SW 1271 (cell line): Measurements from ENCODE around the gene TLK1.

Source experiments
- DNase-seq, 2 experiments: peaks; one replicate each; lab custom pipeline; 2025; lab: John Stamatoyannopoulos, UW

The TLK1 gene

DNA sequence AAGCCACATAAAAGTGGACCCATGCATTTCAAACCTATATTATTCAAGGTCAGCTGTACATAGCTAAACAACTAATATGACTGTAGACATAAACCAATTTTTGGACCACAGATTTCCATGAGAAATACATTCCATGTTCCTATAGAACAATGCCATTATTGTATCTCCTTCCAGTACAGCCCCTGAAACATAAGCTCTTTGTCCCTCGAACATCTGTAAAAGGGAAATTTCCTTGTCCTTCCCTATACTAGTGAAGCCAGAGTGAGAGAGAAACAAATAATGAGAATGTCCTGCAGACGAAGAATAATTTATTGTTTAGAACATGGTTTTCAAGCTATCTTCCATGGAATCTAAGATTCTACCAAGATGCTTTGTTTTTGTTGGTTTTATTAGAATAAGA, 156.3 kb downstream of the TLK1 start:
- no peak for DNase-seq

DNA sequence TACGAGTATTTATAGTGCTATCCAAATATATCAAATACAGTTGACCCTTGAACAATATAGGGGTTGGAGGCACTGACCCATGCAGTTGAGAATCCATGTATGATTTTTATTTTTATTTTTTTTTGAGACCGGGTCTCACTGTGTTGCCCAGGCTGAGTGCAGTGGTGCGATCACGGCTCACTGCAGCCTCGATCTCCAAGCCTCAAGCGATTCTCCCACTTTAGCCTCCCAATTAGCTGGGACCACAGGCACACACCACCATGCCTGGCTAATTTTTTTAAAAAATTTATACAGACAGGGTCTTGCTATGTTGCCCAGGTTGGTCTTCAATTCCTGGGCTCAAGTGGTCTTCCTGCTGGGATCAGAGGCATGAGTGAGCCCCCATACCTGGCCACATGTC, 161.0 kb downstream of the TLK1 start:
- no peak for DNase-seq

DNA sequence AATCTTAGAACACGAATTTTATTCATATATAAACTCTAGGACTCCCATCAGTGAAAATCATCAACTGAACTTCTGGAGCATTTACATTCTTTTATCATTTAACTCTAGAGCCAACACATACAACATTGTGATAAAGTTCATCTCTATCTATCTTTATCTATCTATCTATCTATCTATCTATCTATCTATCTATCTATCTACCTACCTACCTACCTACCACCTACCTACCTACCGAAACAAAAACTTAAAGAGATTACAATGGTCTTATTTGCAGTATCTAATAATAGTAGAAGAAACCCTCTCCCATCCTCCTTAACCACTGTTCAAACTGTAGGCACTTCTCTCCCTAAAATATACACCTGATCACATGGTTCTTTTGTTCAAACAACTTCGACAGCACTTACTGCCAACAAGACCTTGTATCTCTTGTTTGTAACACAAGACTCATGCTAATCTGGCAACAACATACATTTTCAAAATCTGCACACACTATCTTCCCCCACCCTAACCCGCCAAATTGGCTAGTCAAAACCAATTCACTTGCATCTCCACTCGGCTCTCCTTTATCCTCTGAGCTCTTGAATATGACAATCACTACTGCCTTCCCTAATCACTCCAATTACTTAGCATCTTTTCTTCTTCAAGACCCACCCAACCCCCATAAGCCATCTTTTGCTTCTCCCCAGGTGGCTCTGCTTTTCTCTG, 162.6 kb downstream of the TLK1 start:
- no peak for DNase-seq

DNA sequence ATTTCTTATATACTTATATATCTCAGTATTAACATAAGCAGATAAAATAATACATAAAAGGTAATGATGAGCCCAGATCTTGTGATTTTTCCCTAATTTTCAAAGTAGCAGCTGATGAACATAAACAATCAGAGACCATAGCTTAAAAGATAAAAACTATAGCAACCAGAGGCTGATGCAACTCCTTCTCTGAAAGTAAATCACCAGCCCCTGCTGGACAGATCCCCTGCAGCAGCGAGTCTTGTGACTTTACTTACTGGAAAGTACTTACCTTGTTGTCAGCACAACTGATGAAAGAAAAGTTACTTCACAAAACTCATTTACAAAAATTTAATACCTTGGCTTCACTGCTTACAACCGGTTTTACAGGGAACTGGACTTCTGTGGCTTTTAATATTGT, 164.4 kb downstream of the TLK1 start:
- DNase-seq = no peak

DNA sequence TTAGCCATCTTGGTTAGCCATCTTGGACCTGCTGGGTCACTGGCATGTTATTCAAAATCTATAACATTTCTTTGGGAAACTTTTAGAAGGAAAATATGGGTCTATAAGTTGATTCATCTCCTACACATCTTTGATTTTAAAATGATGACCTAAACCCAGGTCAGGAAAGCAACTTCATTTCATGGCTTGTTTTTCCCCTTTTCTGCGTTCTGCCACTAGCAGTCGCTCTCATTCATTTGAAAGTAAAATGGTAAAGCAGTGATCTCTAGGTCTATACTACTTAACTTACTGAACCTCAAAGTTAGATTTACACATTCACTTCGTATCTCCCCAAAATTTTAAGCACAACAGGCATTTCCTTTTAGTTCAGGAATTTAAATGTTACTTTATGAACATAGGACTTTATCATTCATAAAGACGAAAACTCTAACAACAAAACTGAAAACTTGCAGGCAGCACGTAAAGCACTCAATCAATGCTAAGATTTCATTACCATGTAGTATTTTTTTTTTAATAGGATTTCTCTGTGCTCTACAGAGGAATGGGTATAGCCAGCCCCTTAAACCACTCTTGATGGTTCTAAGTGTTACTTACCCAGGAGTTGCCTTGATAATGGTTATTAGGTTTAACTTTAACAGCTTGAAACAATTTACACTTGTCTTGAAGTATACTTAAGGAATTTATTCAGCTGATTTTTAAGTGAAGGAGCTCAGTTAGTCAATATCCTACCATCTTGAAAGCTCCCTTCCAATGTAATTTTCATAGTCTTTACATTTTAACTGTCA, 169.1 kb downstream of the TLK1 start:
- no peak for DNase-seq

DNA sequence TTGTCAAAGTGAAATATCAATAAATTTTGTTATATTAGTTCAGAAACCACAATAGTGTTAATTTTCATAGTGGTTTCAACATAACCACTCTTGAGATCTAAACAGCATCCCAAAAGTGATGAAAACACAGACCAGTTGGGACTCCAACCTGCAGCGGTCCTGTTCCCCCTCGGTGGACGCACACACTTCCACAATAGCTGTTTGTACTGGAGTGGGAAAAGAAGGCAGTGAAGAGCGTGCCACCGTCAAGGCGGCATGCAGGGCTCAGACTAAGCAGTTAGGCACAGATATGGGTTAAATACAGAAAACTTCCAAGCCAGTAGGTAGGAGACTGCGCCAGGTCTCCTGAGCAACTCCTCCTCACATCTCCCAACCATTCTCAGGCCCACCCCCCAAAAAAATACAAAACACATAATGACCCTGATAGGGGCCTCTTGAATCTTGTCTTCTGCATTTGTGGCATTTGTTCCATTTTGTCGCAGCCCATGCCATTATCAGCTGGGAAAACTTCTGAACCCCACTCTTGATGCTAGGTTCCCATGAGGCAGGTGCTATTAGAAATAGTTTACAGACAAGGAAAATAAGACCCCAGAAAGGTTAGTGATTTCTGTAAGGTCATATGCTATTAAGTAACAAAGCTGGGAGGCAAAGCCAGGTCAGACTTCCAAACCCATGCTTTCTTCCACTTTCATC, 174.0 kb downstream of the TLK1 start:
- no peak for DNase-seq

DNA sequence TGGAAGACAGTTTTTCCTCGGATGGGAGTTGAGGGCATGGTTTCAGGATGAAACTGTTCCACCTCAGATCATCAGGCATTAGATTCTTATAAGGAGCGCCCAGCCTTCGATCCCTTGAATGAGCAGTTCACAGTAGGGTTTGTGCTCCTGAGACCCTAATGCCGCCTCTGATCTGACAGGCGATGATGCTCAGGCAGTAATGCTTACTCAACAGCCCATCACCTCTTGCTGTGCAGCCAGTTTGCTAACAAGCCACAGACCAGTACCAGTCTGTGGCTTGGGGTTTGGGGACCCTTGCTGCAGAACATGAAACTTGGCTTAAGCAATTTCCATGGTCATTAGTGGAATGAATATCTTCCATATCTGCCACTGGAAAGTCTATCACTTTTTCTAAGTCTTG, 175.3 kb downstream of the TLK1 start:
- no peak for DNase-seq

DNA sequence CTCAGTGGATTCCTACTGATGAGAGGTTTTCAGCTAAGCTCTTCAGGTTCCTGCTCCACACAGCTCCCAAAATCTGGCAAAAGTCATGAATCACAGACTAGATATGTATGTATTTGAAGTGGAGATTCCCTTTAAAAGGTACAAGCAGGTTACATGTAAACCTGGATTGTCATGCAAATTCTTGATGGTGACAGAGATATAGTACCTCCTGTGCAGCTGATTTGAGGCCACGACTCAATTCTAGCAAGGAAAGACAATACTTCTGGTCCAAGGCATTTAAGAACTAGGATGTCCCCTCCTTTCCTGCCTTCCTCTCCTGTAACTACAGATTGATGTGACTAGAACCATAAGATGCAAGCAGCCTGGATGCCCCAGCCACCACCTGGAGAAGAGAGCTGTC, 176.6 kb downstream of the TLK1 start:
- no peak for DNase-seq

DNA sequence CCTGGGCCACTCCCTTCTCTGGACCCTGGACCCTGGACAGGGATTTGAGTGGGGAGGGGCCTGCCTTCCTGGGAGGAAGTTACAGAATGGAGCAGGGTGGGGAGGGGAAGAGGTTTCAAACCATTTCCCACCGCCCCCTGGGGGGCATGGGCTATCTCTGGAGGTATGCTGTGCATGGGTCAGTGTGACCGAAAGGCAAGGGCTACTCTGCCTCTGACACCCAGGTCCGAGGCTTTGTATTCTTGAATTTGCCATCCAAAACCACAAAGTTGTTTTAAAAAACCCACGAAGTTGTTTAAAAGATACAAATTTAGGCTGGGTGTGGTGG, 184.8 kb downstream of the TLK1 start:
- no peak for DNase-seq

DNA sequence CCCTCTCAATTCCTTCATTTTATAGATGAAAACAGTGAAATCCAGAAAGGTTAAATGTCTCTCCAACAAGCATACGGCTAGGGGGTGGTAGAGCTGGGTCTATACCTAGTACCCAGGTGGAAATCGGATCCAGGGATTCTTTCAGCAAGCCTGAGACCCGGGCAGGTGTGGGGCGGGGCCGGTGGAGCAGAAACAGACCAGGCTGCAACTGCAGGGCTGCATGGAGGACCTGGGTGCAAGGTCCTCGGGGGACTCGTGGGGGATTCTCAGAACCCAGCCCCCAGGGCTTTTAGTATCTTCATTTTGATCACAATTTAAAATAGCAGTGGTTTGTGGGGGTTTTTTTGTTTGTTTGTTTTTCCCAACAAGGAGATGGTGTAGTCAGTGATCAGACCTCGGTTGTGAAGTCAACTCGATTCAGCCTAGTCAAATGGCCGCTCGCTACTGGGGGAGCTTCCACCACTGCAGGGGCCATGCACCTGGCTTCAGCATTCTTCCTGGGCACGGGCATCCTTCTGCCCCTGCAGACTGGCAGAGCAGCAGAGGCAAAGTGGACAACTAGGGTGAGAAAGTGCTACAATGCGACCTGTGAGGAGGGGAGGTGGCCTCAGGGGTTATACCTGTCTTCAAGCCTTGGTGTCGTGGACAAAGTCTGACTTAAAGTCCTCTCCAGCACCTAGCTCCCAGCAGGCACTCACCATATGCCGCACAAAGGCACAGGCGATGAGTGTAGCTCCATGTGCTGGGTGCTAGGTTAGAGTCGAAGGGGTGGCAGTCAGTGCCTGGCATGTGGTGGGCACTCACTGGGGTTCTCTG, 185.4 kb downstream of the TLK1 start:
- DNase-seq = no peak

DNA sequence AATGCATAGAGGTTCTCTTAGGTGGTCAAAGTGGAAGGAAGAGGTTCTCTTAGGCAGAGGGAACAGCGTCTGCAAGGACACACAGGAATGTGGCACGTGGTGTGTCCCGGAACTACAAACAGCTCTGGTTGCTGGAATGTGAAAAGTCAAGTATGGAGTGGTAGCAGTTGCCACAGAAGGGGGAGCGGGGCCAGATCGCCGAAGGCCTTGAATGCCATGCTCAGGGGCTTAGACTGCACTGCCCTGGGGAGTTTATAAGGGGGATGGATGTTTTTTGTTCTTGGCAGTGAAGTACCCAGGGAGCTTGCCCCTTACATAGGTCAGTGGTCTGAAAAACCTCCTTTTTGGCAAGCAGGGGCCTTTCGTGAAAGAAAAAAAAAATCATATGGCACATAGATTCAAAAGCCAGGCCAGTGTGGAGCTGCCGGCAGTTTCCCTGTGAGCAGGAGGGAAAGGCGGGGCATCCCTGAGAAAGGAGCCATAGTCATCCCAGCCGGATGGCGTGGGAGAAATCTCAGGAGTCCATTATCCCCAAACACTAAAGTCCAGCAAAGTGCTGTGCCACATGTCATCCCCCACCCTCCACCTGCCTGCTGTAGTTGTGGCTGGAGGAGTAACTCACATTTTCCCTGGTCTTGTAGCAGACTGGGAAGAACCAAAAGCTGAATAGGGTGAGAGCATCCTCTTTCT, 186.2 kb downstream of the TLK1 start:
- no peak for DNase-seq

DNA sequence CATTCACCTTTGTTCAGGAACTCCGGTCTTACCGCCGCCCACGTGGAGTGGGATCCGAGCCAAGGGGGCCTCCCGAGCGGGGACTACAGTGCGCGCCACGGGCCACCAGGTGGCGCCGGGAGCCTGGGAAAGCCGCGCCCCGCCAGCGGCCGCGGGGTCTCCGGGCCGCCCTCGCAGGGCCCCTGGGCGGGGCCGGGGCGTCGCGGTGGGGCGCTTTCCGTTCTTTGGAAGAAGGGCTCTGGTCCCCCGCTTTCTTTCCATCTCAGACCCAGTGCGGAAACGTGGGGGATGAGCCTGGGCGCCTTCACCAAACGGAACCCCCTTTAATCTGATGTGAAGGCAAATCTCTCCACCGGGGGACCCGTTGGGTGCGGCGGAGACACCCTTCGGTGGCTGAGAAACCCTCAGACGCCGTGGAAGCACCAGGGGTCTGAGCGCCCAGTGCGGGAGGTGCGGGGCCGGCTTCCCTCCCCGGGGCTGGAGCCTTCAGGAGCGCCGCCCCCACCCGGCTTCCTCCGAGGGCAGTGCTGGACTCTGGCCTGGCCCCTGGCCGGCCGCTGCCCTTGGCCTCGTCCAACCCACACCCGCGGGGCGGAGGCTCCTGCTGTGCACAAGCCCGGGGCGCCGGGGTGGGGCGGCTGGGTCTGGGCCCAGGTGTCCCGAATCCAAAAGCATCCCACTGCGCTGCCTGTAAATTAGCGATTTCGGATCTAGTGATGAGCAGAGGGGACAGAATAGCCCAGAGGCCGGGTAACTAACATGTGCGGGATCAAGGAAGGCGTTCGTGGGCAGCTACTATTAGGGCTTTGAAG, 187.0 kb downstream of the TLK1 start:
- peak; percentile 22 to 73 for DNase-seq

DNA sequence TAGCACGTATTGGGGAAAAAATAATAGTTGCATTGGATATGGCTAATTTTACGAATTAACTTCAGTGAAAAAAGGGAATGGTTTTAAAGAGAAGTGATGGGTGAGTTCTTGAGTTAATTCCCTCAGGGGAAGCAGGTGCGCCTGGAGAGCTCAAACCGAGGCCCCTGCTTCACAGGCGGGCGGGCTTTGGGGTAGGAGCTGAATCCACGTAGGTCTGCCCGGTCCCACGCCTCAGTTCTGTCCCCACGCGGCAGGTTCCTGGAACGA, 187.5 kb downstream of the TLK1 start:
- DNase-seq = no peak

DNA sequence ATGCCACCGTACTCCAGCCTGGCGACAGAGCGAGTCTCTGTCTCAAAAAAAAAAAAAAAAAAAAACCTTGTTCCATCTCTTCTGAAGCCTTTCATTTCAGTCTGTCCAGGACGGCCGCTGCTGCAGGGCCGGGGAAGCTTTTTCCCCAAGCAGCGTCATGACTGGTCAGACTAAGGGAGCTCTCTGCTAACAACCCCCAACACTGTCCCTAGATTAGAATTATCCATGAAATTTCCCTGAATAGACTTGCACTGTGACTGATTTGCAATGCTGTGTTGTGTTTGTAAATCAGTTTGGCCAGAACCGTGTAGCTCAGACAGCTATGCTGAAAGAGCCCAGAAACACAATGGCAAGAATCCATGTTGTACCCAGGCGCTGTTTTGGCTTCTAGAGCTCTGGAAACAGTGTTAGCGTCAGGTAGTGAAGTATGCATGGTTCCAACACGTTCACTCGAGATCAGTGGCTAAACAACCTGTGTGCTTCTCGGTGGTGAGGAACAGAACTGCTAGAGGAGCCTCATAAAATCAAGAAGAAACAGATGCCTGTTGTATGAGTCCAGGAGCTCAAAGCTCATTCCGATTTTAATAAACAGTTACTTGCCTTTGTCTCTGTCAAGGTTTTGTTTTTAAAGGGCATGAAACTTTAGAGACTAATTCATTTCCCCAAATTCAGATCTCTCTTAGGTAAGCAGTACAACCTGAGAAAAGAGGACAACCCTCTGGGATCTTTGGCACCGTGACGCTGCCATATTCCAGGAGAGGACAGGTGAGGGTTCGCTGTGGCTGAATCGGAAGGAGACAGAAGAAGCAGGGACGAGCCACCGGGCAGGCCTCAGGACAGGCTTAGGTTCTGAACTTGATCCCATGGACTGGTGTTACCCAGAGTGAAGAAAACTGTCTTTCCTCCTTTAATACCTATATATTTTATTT, 188.1 kb downstream of the TLK1 start:
- DNase-seq = no peak

DNA sequence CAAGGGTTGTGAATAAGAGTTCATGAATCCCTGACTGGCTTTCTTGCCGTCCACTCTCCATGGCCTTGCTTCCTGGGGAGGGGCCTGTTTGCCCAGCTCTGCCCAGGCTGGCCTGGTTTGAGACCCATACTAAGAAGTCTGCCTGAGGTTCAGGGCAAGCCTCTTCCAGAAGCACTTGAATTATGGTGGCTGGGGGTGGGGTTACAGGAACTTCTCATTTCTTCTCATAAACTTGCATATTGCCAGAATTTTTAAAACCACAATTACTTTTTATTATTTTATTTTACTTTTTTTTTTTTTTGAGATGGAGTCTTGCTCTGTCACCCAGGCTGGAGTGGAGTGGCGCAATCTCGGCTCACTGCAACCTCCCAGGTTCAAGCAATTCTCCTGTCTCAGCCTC, 189.6 kb downstream of the TLK1 start:
- no peak for DNase-seq

DNA sequence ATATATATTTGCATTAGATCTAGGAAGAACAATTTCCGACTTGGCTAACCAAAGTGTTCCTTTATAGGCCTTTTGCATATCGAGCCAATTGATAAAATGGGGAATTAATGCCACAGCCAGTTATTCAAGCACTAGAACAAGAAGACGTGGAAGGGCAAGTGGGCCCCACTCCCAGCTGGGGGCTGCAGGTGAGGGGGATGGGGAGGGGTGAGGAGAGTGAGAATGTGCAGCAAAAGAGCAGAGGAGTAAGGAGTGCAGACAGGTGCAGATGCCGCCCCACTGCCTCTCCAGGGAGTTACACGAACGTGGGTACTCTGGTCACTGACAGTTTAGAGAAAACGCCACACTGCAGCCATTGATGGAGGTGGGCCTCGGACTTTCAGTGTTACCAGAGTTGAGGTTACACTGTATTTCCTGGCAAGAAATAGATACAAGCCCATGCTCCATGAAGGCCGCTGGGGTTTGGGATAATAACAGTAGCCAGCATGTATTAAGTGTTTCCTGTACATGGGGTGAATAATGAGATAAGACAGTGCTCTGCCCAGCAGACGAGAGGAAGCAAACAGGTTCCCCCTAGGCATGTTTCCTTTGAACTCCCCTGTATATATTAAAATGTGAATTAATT, 190.7 kb downstream of the TLK1 start:
- DNase-seq = no peak

DNA sequence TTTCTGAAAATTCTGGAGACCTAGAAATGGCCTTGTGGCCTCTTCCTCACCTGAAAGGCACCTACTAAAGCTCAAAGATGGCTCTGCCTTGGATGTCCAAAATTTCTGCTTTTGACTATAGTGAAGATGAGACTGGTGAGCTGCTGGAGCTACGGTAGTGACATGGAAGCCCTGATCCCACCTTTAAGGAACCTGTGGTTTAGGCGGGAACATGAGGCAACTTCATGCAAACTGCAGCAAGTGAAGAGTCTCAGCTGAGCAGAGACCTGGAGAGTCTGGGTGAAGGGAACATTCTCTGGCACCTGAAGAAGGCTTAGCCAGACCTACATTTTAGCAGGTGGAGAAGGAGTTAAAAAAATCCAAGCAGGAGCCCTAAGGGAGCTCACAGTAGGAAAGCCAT, 191.7 kb downstream of the TLK1 start:
- no peak for DNase-seq

DNA sequence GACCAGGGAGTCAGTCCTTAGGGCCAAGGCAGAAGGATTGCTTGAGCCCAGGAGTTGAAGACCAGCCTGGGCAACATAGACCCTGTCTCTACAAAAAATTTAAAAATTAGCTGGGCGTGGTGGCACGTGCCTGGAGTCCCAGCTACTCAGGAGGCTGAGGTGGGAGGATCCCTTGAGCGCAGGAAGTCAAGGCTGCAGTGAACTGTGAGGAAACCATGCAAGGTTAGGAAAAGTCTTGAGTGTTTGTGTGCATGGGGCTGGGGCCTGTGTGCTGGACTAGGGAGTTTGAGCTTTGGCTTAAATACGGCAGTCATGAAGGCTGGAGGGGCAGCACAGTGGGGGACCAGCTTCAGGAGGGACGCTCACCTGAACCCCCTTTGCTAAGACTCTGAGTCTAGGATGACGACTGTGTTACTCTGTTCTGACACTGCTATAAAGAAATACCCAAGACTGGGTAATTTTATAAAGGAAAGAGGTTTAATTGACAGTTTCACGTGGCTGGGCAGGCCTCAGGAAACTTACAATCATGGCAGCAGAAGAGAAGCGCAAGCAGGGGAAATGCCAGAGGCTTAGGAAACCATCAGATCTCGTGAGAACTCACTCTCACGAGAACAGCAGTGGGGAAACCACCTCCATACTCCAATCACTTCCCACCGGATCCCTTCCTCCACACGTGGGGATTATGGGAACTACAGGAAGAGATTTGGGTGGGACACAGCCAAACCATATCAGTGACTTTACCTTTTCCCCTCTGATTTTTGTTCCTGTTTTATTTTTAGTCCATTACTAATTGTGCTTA, 192.3 kb downstream of the TLK1 start:
- no peak for DNase-seq

DNA sequence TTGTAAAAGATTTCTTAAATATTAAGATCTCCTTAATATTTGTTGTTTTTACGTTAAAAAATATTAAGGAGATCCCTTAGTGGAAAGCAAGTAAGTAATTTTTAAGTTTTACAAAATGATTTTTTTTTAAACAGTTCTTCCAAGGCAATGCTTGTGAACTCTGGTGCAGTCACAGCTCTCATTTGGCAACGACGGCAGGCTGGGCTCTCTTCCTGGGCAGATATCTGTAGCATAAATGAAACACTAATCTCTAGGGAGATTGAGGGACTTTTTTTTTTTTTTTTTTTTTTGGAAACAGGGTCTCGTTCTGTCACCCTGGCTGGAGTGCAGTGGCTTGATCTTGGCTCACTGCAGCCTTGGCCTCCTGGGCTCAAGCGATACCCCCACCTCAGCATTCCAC, 193.1 kb downstream of the TLK1 start:
- no peak for DNase-seq
